ENCODE data around the gene EFCAB13.

EFCAB13 gene

DNA sequence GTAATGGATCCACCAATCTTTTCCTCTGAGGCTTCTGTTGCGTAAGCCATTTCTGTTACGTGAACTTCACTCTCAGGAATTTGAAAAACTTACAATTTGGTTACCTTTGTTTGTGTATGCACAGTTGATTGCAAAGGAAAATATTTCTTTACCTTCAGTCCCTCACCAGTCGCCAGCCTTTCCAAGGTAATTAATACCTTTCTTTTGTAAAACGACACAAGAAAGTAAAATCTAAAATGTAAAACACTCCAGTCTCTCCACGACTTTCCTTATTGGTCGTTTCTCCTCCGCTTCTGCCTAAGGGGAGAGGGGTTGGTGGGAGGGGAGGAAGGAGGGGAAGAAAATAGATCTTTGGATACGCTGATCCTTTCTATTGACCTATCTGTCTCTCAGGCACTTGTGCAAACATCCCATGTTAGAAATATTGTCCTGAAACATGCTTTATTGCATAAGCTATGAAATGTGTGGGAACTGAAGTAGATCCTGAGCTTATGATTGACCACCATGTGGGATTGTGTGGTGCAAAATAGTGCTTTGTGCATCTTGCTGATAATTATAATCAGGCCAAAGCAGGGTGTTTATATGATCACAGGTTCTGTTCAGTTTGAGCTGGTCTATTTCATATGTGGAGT is 32.4 kb upstream of the EFCAB13 start:
- DNase-seq (ENCODE audit: low read depth, low spot score), result no peak

DNA sequence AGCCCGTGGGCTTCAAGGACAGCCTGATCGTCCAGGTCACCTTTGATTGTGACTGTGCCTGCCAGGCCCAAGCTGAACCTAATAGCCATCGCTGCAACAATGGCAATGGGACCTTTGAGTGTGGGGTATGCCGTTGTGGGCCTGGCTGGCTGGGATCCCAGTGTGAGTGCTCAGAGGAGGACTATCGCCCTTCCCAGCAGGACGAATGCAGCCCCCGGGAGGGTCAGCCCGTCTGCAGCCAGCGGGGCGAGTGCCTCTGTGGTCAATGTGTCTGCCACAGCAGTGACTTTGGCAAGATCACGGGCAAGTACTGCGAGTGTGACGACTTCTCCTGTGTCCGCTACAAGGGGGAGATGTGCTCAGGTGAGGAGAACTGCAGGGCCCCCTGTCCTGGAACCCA is 31.5 kb upstream of the EFCAB13 start:
- DNase-seq (ENCODE audit: low read depth, low spot score), result no peak

DNA sequence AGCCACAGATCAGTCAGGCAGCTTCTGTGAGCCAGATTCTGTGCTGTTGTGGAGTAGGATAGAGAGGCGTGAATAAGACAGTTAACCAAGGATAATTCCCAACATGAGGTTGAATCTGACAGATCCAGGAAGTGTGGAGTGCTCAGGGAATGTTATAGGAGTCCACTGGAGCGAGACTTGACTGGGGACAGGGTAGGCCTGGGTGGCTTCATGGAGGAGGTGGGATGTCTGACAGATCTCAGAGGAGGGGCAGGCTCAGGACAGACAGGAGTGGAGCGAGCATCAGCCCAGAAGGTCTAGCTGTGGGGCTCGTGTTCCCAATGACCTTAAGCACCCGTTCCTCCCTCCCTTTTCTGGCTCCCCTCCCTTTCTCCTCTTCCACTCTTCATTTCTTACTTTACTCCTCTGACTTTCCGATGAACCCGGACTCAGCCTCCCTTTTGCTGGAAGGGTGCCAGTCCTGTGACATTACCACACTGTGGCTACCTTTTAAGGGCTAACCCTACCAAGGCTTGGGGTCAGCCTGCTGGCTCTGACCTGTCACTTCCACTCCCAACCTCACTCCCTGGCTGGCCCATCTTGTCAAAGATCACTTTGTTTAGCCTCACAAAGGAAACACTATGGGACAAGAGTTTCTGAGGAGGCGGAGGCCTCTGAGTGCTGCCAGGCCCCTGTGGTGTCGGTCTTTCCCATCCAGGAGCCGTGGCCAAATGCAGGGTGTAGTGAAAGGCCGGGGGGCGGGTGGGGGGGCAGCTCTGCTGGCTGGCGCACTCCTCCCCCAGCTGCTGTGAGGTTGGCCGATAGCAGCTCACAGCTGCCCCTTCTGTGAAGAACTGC is 28.5 kb upstream of the EFCAB13 start:
- DNase-seq (ENCODE audit: low read depth, low spot score), result no peak

DNA sequence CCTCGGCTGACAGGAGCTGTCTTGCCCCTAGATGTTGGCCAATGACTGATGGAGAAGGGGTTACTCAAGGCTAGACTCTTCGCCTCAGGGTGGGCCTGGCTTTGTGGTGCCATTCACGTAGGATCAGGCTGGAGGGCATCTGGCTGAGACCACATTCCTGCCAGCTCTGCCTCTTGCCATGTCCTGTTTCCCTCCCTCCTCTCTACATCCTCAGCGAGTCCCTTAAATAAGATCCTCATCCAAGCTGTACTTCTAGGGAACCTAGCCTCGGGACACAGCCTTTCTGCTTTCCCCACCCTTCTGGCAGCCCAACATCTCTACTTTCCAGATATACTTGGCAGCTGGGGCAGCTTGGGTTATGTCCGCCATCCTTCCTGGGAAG is 27.9 kb upstream of the EFCAB13 start:
- DNase-seq (ENCODE audit: low read depth, low spot score), result no peak

DNA sequence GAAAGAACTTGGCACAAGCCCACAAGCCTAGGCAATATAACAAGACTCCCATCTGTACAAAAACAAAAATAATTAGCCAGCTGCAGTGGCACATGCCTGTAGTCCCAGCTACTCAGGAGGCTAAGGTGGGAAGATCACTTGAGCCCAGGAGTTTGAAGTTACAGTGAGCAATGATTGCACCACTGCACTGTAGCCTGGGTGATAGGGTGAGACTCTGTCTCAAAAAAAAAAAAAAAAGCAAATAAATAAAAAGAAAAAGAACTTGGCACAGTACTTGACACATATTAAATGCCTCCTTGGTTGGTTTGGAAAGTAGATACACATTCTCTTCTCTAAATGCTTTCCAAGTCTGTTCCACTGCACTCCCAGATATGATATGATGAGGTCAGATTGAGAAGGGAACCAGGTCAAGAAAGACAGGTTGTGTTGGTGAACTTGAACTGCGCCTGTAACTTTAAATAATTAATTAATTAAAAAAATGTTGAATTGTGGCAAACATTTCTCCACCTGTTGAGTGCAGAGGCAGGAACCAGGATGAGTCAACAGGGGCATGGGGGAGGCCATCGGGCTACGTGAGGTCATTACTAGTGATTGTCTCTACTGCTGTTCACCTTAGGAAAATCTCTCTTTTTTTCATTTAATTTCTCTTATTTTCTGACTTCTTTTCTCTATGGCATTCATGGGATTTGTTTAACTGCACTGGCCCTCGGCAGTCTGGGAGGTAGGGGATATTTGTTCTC is 25.9 kb upstream of the EFCAB13 start:
- DNase-seq (ENCODE audit: low read depth, low spot score), result no peak

DNA sequence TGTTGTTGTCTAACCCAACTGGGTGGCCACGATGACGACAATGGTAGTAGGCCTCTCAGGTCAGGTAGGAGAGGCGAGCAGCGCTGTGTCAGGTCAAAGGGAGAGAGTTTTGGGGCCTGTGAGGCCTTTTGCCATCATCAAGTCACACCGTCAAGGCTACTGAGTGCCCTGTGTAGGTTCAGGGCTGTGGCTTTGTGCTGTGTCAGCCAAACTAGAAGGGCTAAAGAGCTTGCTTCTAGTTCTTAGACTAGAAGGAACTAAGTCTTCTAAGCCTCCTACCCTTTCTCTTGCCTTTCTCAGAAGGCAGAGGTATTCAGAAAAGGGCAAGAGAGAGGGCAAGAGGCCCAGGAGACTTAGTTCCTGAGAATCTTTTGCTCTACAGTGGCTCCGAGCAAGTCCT is 25.0 kb upstream of the EFCAB13 start:
- no peak for DNase-seq (ENCODE audit: low read depth, low spot score)

DNA sequence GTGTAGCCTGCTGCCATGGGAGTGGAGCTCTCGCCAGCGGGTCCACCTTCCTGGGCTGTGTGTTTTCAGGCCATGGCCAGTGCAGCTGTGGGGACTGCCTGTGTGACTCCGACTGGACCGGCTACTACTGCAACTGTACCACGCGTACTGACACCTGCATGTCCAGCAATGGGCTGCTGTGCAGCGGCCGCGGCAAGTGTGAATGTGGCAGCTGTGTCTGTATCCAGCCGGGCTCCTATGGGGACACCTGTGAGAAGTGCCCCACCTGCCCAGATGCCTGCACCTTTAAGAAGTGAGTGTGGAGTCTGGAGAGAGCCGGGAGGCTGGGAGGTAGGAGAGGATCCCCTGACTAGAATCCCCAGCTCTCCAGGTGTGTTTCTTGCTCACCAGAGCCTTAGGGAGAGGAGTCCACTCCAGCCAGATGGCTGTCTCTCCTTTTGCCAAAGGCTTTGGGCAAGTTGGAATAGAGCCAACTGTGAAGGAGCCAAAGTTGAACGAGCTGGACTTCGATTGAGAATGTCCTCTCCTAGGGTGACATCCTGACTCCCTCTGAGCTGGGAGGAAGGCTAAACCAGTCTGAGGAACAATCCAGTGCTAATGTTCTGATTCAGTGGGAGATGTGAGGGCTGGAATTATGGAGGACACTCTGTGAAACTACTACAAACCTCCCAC is 24.4 kb upstream of the EFCAB13 start:
- no peak for DNase-seq (ENCODE audit: low read depth, low spot score)

DNA sequence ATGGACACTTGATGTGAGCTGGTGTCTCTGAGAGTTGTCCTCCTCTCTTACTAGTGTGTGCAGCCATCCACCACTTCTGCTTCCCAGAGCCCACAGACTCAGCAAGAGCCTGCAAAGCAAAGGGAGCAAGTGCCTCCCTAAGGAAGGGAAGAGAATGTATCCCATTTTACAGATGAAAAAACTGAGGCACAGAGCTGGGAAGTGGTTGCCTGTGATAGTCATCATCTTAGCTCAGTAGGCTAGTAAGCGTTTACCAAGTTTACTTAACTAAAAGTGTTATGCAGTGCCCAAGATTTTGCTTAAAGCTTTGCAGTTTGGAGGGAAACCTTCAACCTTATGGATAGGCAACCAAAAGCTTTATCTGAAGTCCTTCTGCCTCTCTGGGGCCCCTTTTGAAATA is 23.0 kb upstream of the EFCAB13 start:
- DNase-seq (ENCODE audit: low read depth, low spot score), result no peak

DNA sequence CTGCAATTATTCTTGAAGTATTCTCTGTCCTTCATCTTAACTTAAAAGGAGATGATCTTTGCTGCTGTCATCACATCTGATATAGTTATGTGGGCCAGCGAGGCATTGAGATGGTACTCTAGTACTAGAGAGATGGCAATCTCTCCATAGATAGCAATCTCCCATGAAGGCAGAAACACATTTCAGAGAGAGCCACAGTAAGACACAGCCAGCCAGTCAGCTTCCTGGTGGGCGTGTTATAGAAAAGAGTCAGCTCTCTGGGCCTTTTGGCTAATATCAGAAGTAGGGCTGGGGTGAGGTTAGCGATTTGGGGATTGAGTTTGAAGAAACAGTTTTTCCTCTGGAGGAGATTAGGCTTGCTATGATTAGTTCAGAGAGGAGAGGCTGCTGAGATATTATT is 22.6 kb upstream of the EFCAB13 start:
- DNase-seq (ENCODE audit: low read depth, low spot score), result no peak

DNA sequence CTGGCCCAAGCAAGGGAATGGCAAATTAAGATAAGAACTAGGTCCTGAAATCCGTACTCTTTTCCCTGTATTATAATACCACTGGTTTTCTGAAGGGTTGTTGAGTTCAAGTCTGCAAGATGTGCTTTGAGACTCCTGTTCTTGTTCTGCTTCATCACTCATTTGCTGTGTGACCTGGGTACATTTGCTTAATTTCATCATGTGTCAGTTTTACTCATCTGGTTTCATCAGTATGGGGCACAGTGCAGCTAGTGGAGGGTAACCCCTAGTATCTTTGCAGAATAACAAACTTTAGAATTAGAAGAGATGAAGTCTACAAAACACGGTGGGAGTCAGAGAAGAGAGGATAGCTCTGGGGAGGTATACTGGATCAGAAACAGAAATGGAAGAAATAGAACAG is 21.9 kb upstream of the EFCAB13 start:
- no peak for DNase-seq (ENCODE audit: low read depth, low spot score)

DNA sequence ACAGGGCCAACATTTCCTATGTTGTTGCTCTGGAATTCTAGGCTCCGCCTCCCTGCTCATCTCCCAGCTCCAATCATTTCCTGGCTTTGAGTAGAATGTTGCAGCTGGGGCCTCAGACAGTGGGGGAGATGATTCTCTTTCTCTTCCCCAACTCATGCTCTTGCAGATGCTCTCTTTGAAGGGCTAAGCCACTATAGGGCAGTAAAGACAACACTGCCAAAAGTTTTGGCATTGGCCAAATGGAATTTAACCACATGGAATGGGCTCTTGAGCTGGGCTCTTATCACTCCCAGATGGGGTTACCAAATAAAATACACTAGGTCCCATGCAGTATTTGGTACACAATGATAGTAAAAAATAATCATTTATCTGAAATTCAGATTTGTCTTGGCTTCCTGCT is 19.6 kb upstream of the EFCAB13 start:
- no peak for DNase-seq (ENCODE audit: low read depth, low spot score)

DNA sequence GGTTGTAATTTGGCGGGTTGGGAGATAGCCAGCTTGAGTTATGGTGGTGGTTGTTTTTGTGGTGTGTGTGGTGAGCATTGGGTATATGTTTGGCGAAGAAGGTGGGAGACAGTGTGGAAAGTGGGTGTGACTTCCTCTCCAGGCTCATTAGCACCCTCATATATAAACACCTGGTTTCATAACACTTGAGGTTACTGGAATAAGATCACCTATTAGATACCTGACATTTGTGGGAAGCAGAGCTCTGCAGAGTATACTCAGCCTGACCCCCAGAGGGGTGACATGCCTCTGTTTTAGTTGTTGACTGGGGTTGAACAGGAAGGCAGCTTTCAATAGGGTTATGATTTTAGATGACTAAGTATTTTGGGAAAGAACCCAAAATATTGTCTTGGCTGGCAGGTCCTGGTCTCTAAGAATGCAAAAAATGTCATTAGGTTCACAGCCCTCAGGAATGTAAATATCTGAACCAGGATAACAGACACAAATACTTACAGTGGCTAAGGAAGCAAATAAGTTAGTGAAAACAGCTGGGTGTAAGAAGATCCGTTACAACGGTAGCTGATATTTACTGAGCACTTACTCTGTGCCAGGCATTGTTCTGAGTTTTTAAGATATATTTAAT is 18.3 kb upstream of the EFCAB13 start:
- DNase-seq (ENCODE audit: low read depth, low spot score), result no peak

DNA sequence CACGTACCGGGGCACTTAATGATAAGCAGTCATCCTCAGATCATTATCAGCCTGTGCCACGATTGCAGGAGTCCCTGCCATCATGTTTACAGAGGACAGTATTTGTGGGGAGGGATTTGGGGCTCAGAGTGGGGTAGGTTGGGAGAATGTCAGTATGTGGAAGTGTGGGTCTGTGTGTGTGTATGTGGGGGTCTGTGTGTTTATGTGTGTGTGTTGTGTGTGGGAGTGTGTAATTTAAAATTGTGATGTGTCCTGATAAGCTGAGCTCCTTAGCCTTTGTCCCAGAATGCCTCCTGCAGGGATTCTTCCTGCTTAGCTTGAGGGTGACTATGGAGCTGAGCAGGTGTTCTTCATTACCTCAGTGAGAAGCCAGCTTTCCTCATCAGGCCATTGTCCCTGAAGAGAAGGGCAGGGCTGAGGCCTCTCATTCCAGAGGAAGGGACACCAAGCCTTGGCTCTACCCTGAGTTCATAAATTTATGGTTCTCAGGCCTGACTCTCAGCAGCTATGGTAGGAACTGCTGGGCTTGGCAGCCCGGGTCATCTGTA is 13.5 kb upstream of the EFCAB13 start:
- DNase-seq (ENCODE audit: low read depth, low spot score), result no peak

DNA sequence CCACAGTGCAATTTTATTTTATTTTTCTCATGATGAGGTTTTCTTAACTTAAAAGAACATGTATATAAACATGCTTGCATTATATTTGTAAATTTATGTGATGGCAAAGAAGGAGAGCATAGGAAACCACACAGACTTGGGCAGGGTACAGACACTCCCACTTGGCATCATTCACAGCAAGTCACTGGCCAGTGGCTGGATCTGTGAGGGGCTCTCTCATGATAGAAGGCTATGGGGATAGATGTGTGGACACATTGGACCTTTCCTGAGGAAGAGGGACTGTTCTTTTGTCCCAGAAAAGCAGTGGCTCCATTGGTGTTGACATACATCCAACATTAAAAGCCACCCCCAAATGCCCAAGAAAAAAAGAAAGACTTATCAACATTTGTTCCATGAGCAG is 12.3 kb upstream of the EFCAB13 start:
- DNase-seq (ENCODE audit: low read depth, low spot score), result no peak

DNA sequence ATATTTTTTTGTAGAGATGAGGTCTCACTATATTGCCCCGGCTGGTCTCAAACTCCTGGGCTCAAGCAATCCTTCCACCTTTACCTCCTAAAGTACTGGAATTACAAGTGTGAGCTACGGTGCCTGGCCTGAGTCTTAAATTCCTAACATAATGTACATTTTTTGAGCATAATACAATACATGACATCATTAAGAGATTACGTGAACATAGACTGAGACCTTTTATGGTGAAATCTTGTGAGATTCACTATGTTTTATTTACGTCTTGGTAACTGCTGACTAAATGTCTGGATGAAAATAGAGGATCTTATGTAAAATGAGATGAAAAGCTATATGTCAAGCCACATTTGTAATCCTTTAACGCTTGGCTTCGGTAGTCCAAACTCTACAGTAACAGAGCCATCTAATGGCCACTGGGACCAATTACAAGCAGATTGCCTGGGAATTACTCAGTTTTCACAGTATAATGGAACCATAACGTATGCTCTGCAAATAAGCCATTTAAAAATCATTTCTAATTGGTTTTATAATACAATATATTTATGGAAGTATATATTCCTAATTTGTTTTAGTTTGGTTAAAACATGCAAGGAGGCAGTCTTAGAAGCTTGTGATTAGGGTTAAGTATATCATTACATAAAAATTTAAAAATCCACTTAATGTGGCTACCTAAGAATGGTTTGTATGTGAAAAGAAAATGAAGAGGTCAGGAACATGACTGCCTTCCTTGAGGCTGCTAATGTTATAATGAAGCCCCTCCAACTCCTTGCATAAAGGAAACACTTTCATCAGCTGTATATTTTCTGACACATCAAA is 8.1 kb upstream of the EFCAB13 start:
- no peak for DNase-seq (ENCODE audit: low read depth, low spot score)

DNA sequence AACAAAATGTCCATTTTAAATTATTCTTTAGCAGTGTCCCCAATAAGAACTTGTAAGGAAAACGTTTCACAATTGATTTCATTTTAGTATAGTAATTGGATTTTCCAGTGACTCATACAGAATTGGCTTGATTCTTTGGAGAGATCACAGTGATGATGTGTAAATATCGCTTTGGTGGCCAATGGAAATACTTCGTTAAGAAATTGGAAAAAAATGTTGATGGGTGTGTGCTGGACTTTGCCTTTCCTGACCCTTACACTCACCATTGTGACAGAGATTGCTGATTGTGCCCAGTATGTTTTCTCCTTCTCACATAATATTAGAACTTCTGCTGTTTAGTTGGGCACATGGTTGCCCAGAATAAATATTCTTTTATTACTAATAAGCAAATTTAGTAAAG is 7.4 kb upstream of the EFCAB13 start:
- no peak for DNase-seq (ENCODE audit: low read depth, low spot score)

DNA sequence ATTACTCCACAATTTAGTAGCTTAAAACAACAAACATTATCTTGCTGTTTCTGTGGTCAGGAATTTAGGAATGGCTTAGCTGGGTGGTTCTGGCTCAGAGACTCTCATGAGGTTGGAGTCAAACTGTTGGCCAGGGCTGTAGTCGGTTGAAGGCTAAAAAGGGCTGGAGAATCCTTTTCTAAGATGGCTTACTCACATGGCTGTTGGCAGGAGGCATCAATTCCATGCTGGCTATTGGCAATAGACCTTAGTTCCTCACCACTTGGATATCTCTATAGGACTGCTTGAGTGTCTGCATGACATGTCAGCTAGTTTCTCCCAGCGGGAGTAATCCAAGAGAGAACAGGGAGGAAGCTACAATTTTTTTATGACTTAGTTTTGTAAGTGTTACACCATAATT is 6.6 kb upstream of the EFCAB13 start:
- DNase-seq (ENCODE audit: low read depth, low spot score), result no peak

DNA sequence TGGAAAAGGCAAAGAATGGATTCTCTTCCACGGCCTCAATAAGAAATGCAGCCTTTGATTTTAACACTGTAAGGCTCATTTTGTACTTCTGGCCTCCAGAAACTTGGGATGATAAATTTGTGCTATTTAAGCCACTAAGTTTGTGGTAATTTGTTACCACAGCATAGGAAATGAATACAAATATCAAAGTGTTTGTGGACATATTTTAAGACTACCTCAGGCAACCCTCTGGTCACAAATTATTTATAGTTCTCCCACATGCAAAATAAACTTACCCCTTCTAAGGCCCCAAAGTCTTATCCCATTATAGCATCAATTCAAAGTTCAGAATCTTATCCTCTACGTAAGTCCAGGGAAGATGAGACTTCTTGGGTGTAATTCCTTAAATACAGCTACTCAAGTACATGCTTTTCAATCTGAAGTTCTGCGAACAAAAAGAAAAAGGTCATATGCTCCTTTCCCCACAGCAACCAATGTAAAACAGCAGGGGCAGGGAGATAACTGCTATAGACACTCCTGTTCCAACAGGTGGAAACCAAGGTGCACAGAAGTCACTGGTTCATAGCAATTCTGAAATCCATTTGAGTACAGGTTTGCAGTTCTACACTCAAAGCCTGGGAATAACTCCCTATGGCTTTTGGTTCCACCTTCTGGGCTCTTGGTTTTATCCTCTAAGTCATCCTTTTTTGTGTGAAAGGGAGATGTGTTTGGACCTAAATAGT is 5.4 kb upstream of the EFCAB13 start:
- no peak for DNase-seq (ENCODE audit: low read depth, low spot score)

DNA sequence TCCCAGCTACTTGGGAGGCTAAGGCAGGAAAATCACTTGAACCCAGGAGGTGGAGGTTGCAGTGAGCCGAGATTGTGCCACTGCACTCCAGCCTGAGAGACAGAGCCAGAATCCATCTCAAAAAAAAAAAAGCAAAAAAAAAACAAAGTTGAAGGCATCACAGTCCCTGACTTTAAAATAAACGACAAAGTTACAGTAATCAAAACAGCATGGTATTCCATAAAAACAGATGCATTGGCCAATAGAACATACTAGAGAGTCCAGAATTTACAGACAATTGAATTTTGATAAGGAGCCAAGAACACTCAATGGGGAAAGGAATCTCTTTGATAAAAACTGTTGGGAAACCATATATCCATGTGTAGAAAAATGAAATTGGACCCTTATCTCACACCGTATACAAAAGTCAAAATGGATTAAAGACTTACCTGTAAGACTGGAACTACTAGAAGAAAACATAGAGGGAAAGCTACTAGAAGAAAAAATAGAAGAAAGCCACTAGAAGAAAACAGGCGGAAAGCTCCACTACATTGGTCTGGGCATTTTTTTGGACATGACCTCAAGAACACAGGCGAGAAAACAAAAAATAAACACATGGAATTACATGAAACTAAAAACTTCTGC is 2.8 kb upstream of the EFCAB13 start:
- DNase-seq (ENCODE audit: low read depth, low spot score), result no peak
